Lung (tissue), 12 donors: ENCODE results near the gene ADGRV1. TPM values are rescaled to one million over a fixed set of nuclear protein-coding genes. Genes with fewer than 3 reads are reported as not detected.
A peak's percentile ranks its signal among the peaks of the same experiment; 100 is the strongest.

ENCODE experiments used
- ATAC-seq: fragments of 200-7000 bp; cut with Tn5 transposase; one replicate; pipeline ENCODE4 v1.9.1; 2020; ENCODE audit warnings: moderate number of reproducible peaks; ENCODE audit not compliant: insufficient read depth, low FRiP score
- DNase-seq, 3 donors: peaks; one replicate each; pipeline ENCODE4 v3.0.0-alpha.2; 2013 to 2017
- H3K27ac ChIP-seq, 2 donors: one replicate each; pipeline ENCODE4 v1.5.1; 2013; ENCODE audit warnings: mild to moderate bottlenecking in 2 of 2, moderate library complexity in 2 of 2, control low read depth in 1 of 2, inconsistent platforms in 1 of 2, low read depth in 1 of 2, low read length in 1 of 2
- H3K27me3 ChIP-seq, 3 donors: one replicate each; pipeline ENCODE4 v1.5.1; 2013; ENCODE audit warnings: low read length in 2 of 3; ENCODE audit not compliant: control insufficient read depth in 3 of 3, insufficient read depth in 3 of 3
- H3K36me3 ChIP-seq, 4 donors: one replicate each; pipeline ENCODE4 v1.5.1; 2013; ENCODE audit warnings: low read length in 4 of 4, mild to moderate bottlenecking in 1 of 4, moderate library complexity in 1 of 4; ENCODE audit not compliant: control insufficient read depth in 4 of 4, insufficient read depth in 4 of 4
- H3K4me1 ChIP-seq, 5 donors: one replicate each; pipeline ENCODE4 v1.5.1; 2013; ENCODE audit warnings: low read length in 5 of 5, mild to moderate bottlenecking in 2 of 5, moderate library complexity in 1 of 5; ENCODE audit not compliant: control insufficient read depth in 5 of 5, insufficient read depth in 5 of 5
- H3K4me3 ChIP-seq: one replicate; pipeline ENCODE4 v1.5.1; 2013; ENCODE audit warnings: mild to moderate bottlenecking, control low read depth, moderate library complexity
- H3K9ac ChIP-seq, 2 donors: one replicate each; pipeline ENCODE4 v1.5.1; 2013; ENCODE audit warnings: low read length in 2 of 2, control low read depth in 1 of 2; ENCODE audit not compliant: insufficient read depth in 1 of 2
- H3K9me3 ChIP-seq, 4 donors: one replicate each; pipeline ENCODE4 v1.5.1; 2013; ENCODE audit warnings: low read length in 3 of 4, mild to moderate bottlenecking in 1 of 4, moderate library complexity in 1 of 4; ENCODE audit not compliant: control insufficient read depth in 4 of 4, insufficient read depth in 3 of 4
- CTCF ChIP-seq: IDR thresholded peaks from 2 replicates; pipeline ENCODE4 v1.5.1; 2012; ENCODE audit warnings: mild to moderate bottlenecking; ENCODE audit errors: control extremely low read depth, extremely low read depth
- WGBS, 2 donors: extraction: QIAGEN DNeasy Blood & Tissue Kit; methylation state at CpG; one replicate each; pipeline ENCODE4 v1.1.7; 2013; 5-methylcytosine and 5-hydroxymethylcytosine counted together
- polyA plus RNA-seq, 2 donors: library from polyadenylated mRNA; stranded (reverse); fragments of 200-250 nt; gene quantifications; one replicate each; pipeline ENCODE4 v1.2.1, GENCODE V29; 2013
- total RNA-seq, 2 donors: library from RNA; depleted of rRNA in 1 of 2; stranded (reverse); fragments of >200 nt in 1 of 2; gene quantifications; one replicate each; pipeline ENCODE4 v1.2.1, GENCODE V29; 2014 to 2021
- donor health status: control.
- donor health status: control.
- donor health status: Bipolar disorder and iron deficiency.
- donor health status: healthy.
- donor health status: DM: yes; HTN: yes; CAD: no.

The ADGRV1 gene
- total and polyA plus RNA-seq, 4 donors, result 3.6 to 66.2 (median 28.2) TPM

GRCh38 chr5:90802474-90803317 lies 244.1 kb downstream of the ADGRV1 start:
- Histone ChIP-seq H3K4me1 (peaks cover 0 to 1% (median 0%) of the 10 kb centered on the region in 5 donors), H3K4me3 (no peak overlapping the region), H3K36me3 (no peaks in the 10 kb centered on the region), H3K27me3 (no peaks in the 10 kb centered on the region), H3K9ac (no peak overlapping the region), H3K9me3 (no peaks in the 10 kb centered on the region), H3K27ac (no peak overlapping the region)
- ATAC-seq, result no peak
- DNase-seq, result peak in 2 of 3 donors; percentile 17 to 35
- WGBS, 2 donors, result 37 to 40% methylated on average over 6 of the region's 6 CpGs
- peak; percentile 21 for TF ChIP-seq CTCF

GRCh38 chr5:90803381-90803780 lies 244.8 kb downstream of the ADGRV1 start:
- no peak overlapping the region for H3K4me3 ChIP-seq
- DNase-seq (no peak), ATAC-seq (no peak)
- H3K27me3 ChIP-seq, result no peaks in the 10 kb centered on the region
- 75 to 85% methylated on average over 4 of the region's 4 CpGs for WGBS, 2 donors
- H3K27ac ChIP-seq, result no peak overlapping the region
- H3K9me3 ChIP-seq, result no peaks in the 10 kb centered on the region
- TF ChIP-seq CTCF, result no peak
- no peaks in the 10 kb centered on the region for H3K36me3 ChIP-seq
- H3K9ac ChIP-seq, result no peak overlapping the region
- H3K4me1 ChIP-seq, result peaks cover 0 to 3% (median 0%) of the 10 kb centered on the region in 5 donors

GRCh38 chr5:90803876-90804275 lies 245.3 kb downstream of the ADGRV1 start:
- Histone ChIP-seq H3K9me3 (no peaks in the 10 kb centered on the region), H3K27ac (no peak overlapping the region), H3K36me3 (no peaks in the 10 kb centered on the region), H3K27me3 (no peaks in the 10 kb centered on the region), H3K9ac (no peak overlapping the region), H3K4me3 (no peak overlapping the region), H3K4me1 (peaks cover 0 to 3% (median 0%) of the 10 kb centered on the region in 5 donors)
- no peak for DNase-seq
- no peak for TF ChIP-seq CTCF
- WGBS, 2 donors, result 59 to 71% methylated on average over 2 of the region's 2 CpGs
- ATAC-seq, result no peak
